ENCODE measurements around the gene LIFR.
"Not testable (repeated sequence)": the region's sequence is repeated elsewhere in the genome, so short reads cannot be mapped to it uniquely, and the experiment has no call there.

LIFR gene

GRCh38 chr5:38556599-38557307, at the start of gene LIFR:
Gene LIFR (minus strand): TSS chr5:38556646. CDS start chr5:38530647, 25,999 bp downstream.
- peak; percentile 61 to 62 for DNase-seq (ENCODE audit: low read depth in 2 of 2)

GRCh38 chr5:38605610-38606009, 49.2 kb upstream of the LIFR start:
- no peak for DNase-seq (ENCODE audit: low read depth in 2 of 2)

GRCh38 chr5:38603691-38604090, 47.2 kb upstream of the LIFR start:
- DNase-seq (ENCODE audit: low read depth in 2 of 2): no peak

GRCh38 chr5:38602641-38603040, 46.2 kb upstream of the LIFR start:
- no peak for DNase-seq (ENCODE audit: low read depth in 2 of 2)

GRCh38 chr5:38601863-38602298, 45.4 kb upstream of the LIFR start:
- no peak for DNase-seq (ENCODE audit: low read depth in 2 of 2)

GRCh38 chr5:38601133-38601862, 44.9 kb upstream of the LIFR start:
- no peak for DNase-seq (ENCODE audit: low read depth in 2 of 2)

GRCh38 chr5:38600329-38601045, 44.0 kb upstream of the LIFR start:
- DNase-seq (ENCODE audit: low read depth in 2 of 2): peak; percentile 35 to 37

GRCh38 chr5:38599751-38600150, 43.3 kb upstream of the LIFR start:
- DNase-seq (ENCODE audit: low read depth in 2 of 2): not testable (repeated sequence)

- peak; percentile 58 to 65 for DNase-seq (ENCODE audit: low read depth in 2 of 2)
Observed at GRCh38 chr5:38598994-38599617, 42.7 kb upstream of the LIFR start.

GRCh38 chr5:38598296-38598993, 42.0 kb upstream of the LIFR start:
- no peak for DNase-seq (ENCODE audit: low read depth in 2 of 2)

- no peak for DNase-seq (ENCODE audit: low read depth in 2 of 2)
Observed at GRCh38 chr5:38596981-38597380, 40.5 kb upstream of the LIFR start.

- DNase-seq (ENCODE audit: low read depth in 2 of 2): peak; percentile 67 to 68
Observed at GRCh38 chr5:38595132-38595745, 38.8 kb upstream of the LIFR start.

GRCh38 chr5:38593959-38594358, 37.5 kb upstream of the LIFR start:
- no peak for DNase-seq (ENCODE audit: low read depth in 2 of 2)

GRCh38 chr5:38591523-38591849, 35.0 kb upstream of the LIFR start:
- no peak for DNase-seq (ENCODE audit: low read depth in 2 of 2)

- DNase-seq (ENCODE audit: low read depth in 2 of 2): no peak
Observed at GRCh38 chr5:38590838-38591522, 34.5 kb upstream of the LIFR start.

- DNase-seq (ENCODE audit: low read depth in 2 of 2): no peak
Observed at GRCh38 chr5:38589629-38590028, 33.2 kb upstream of the LIFR start.

- DNase-seq (ENCODE audit: low read depth in 2 of 2): no peak
Observed at GRCh38 chr5:38585816-38586215, 29.4 kb upstream of the LIFR start.

GRCh38 chr5:38583500-38583899, 27.1 kb upstream of the LIFR start:
- no peak for DNase-seq (ENCODE audit: low read depth in 2 of 2)

GRCh38 chr5:38582975-38583319, 26.5 kb upstream of the LIFR start:
- no peak for DNase-seq (ENCODE audit: low read depth in 2 of 2)

- no peak for DNase-seq (ENCODE audit: low read depth in 2 of 2)
Observed at GRCh38 chr5:38582293-38582974, 26.0 kb upstream of the LIFR start.

Data from fibroblast of skin of left quadriceps (primary cell).